Parathyroid adenoma (tissue), 2 donors: ENCODE measurements around the gene TMBIM4.

Source experiments
- H2AFZ ChIP-seq: fragments of 300-600 bp; sonication (generic); one replicate; pipeline ENCODE4 v1.7.0; 2017; ENCODE audit warnings: antibody characterized with exemption, mild to moderate bottlenecking
- H3K27ac ChIP-seq: fragments of 300-600 bp; sonication (generic); one replicate; pipeline ENCODE4 v1.7.0; 2017
- H3K27me3 ChIP-seq: fragments of 300-600 bp; sonication (generic); one replicate; pipeline ENCODE4 v1.7.0; 2017; ENCODE audit warnings: low read length; ENCODE audit not compliant: control insufficient read depth, insufficient read depth
- H3K36me3 ChIP-seq: fragments of 300-600 bp; sonication (generic); one replicate; pipeline ENCODE4 v1.7.0; 2017; ENCODE audit warnings: low read length; ENCODE audit not compliant: control insufficient read depth, insufficient read depth
- H3K4me1 ChIP-seq: fragments of 300-600 bp; sonication (generic); one replicate; pipeline ENCODE4 v1.7.0; 2017; ENCODE audit warnings: control low read depth
- H3K4me2 ChIP-seq: fragments of 300-600 bp; sonication (generic); one replicate; pipeline ENCODE4 v1.7.0; 2017; ENCODE audit warnings: low read length
- H3K4me3 ChIP-seq: fragments of 300-600 bp; sonication (generic); one replicate; pipeline ENCODE4 v1.7.0; 2017; ENCODE audit warnings: low read depth, low read length
- H3K79me2 ChIP-seq: fragments of 300-600 bp; sonication (generic); one replicate; pipeline ENCODE4 v1.7.0; 2017; ENCODE audit warnings: control low read depth
- H3K9ac ChIP-seq: fragments of 300-600 bp; sonication (generic); one replicate; pipeline ENCODE4 v1.7.0; 2017; ENCODE audit warnings: mild to moderate bottlenecking
- H3K9me3 ChIP-seq: fragments of 300-600 bp; sonication (generic); one replicate; pipeline ENCODE4 v1.7.0; 2017; ENCODE audit warnings: low read length; ENCODE audit not compliant: control insufficient read depth
- CTCF ChIP-seq: fragments of 300-600 bp; sonication (generic); IDR thresholded peaks from one replicate; pipeline ENCODE4 v1.7.0; 2017; ENCODE audit warnings: antibody characterized with exemption, mild to moderate bottlenecking
- donor health status: primary hyperparathyroidism.

Gene TMBIM4

DNA sequence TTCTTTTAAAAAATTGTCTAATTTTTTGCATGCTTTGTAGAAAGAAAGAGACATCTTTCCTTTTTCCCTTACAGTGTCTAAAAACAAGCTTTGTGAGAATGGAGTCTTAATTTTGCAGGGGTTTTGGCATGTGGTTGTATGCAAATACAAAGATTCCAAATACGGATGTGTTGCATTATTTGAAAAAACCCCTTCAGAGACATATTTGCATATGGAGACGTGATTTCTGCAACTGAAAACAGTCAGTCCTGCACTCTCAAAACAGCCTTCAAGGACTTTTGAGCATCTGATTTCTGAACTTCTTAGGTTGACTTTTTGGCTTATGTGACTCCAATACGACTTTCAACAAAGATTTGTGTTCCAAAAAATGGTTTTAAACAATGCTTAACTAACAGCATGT is 27.0 kb upstream of the TMBIM4 start:
- no peak overlapping the region for H3K9ac ChIP-seq
- no peaks in the 10 kb centered on the region for H3K79me2 ChIP-seq
- no peaks in the 10 kb centered on the region for H3K4me1 ChIP-seq
- no peak for TF ChIP-seq CTCF
- H3K27me3 ChIP-seq, result no peaks in the 10 kb centered on the region
- H2AFZ ChIP-seq, result no peak overlapping the region
- no peak overlapping the region for H3K4me2 ChIP-seq
- H3K4me3 ChIP-seq, result no peak overlapping the region
- no peaks in the 10 kb centered on the region for H3K9me3 ChIP-seq
- no peaks in the 10 kb centered on the region for H3K36me3 ChIP-seq
- no peak overlapping the region for H3K27ac ChIP-seq

GRCh38 chr12:66195242-66195641 is 25.4 kb upstream of the TMBIM4 start:
- H3K9ac ChIP-seq, result no peak overlapping the region

DNA sequence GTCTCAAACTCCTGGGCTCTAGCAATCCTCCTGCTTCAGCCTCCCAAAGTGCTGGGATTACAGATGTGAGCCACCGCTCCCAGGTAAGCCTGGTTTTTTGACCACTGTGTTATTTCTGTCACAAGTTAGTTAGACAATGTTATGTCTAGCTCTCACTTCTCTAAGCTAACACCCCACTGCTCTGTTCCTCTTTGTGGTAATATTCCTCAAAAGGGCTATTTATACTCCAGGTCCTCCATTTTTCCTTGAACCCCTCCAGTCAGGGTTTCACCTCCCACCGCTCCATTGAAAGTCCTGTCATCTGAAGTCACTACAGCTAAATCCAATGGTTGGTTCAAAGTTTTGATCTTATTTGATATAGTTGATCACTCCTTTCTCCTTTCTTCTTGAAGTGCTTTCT is 24.3 kb upstream of the TMBIM4 start:
- TF ChIP-seq CTCF, result no peak
- H3K79me2 ChIP-seq, result no peaks in the 10 kb centered on the region
- H3K9me3 ChIP-seq, result no peaks in the 10 kb centered on the region
- H3K4me3 ChIP-seq, result no peak overlapping the region
- H3K9ac ChIP-seq, result no peak overlapping the region
- H3K4me1 ChIP-seq, result no peaks in the 10 kb centered on the region
- H3K27ac ChIP-seq, result no peak overlapping the region
- H3K36me3 ChIP-seq, result no peaks in the 10 kb centered on the region
- no peak overlapping the region for H3K4me2 ChIP-seq
- no peak overlapping the region for H2AFZ ChIP-seq
- no peaks in the 10 kb centered on the region for H3K27me3 ChIP-seq

More at GRCh38 chr12:66195242-66195641, 25.4 kb upstream of the TMBIM4 start:
- Histone ChIP-seq H2AFZ (no peak overlapping the region), H3K27me3 (no peaks in the 10 kb centered on the region), H3K4me2 (no peak overlapping the region), H3K36me3 (no peaks in the 10 kb centered on the region), H3K9me3 (no peaks in the 10 kb centered on the region), H3K27ac (no peak overlapping the region), H3K4me3 (no peak overlapping the region), H3K4me1 (no peaks in the 10 kb centered on the region), H3K79me2 (no peaks in the 10 kb centered on the region)
- TF ChIP-seq CTCF, result no peak

- Histone ChIP-seq H3K9ac (no peak overlapping the region), H3K36me3 (no peaks in the 10 kb centered on the region), H3K79me2 (no peaks in the 10 kb centered on the region), H3K27me3 (no peaks in the 10 kb centered on the region), H3K4me3 (no peak overlapping the region), H3K4me1 (no peaks in the 10 kb centered on the region), H3K4me2 (no peak overlapping the region), H2AFZ (no peak overlapping the region), H3K27ac (no peak overlapping the region), H3K9me3 (no peaks in the 10 kb centered on the region)
- no peak for TF ChIP-seq CTCF
Measured at GRCh38 chr12:66191547-66192126, 21.8 kb upstream of the TMBIM4 start.
